ENCODE data around the gene S1PR4.

S1PR4 gene

DNA sequence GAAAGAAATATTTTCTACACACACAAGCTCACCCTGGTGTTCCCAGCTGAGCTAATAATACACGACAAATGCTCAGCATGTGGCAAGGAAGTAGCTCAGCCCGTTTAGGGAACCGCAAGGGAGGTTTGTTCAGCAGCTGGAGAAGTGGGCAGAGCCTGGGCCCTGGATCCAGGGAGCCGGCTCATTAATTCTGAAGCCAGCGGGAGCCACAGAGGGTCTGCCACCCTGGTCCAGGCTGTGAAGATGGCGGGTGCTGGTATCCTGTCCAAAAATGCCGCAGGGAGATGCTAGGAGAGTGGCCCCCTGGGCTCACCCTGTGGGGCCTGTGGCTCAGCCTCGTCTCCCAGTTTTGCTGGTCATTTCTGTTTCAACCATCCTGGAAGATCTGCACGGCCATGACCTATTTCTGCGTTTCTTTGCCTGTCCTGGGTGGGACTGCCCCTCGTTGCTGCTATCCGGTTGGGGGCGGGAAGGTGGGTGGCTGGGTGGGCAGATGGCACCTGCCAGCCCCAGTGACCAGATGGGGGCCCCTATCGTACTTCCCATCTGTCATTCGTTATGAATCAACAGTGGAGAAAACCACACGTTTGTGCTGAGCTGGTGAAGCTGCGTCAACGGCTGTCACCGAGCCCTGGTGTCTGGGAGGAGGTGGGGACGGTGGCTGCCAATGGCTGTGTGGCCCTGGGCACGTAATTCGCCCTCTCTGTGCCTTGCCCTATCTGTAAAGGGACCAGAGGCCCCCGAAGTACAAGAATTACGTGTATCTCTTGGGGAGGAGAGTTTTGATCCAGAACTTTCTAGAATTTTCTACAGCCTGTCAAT is 45.4 kb upstream of the S1PR4 start:
- peak overlapping the region; percentile 30 for H3K4me2 ChIP-seq (ENCODE audit: low read length)
- H3K9me2 ChIP-seq (replicated peaks; ENCODE audit: control insufficient read depth, low read length), result no peaks in the 10 kb centered on the region
- peaks cover 13% of the 10 kb centered on the region for H3K4me1 ChIP-seq (ENCODE audit: control insufficient read depth, low read length)
- no peak overlapping the region for H3K27ac ChIP-seq (ENCODE audit: low read depth, low read length)
- H3K4me3 ChIP-seq (ENCODE audit: low read length), result no peak overlapping the region
- no peaks in the 10 kb centered on the region for H3K79me2 ChIP-seq (ENCODE audit: control insufficient read depth, low read length)
- H3K9me3 ChIP-seq (ENCODE audit: control insufficient read depth, insufficient read depth, low read length), result no peaks in the 10 kb centered on the region
- TF ChIP-seq CTCF (IDR thresholded peaks at IDR 0.05; ENCODE audit: low read depth, low read length, poor library complexity, severe bottlenecking) (no peak), EZH2phosphoT487 (IDR thresholded peaks at IDR 0.05; ENCODE audit: borderline replicate concordance, low read length) (no peak)
- peaks cover 22% of the 10 kb centered on the region for H3K27me3 ChIP-seq (ENCODE audit: control insufficient read depth, low read length)
- no peaks in the 10 kb centered on the region for H4K20me1 ChIP-seq (ENCODE audit: control insufficient read depth, insufficient read depth, low read depth, low read length)
- no peaks in the 10 kb centered on the region for H3F3A ChIP-seq (ENCODE audit: control insufficient read depth, insufficient read depth)
- no peaks in the 10 kb centered on the region for H3K36me3 ChIP-seq (ENCODE audit: control insufficient read depth, low read length)

DNA sequence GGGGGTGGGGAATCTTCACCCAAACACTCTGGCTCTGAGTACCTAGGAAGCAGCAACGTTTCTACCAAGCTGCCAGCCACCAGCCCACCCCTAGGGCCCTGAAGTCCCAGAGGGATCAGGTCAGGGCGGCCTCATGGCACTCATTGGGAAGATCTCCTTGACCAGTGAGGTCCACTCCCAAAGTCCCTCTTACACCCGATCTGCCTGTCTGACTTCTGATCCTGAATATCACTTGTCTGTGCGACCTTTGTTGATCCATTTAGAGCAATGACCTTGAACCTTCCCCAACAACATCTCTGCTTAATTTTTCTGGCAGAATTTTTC is 44.8 kb upstream of the S1PR4 start:
- Histone ChIP-seq H3K9me2 (replicated peaks; ENCODE audit: control insufficient read depth, low read length) (no peaks in the 10 kb centered on the region), H3K79me2 (ENCODE audit: control insufficient read depth, low read length) (no peaks in the 10 kb centered on the region), H3K4me2 (ENCODE audit: low read length) (peak overlapping the region; percentile 30; the same call in 1 of the 2 replicates)

GRCh38 chr19:3135961-3136683 is 42.4 kb upstream of the S1PR4 start, which contains the start of gene GNA15:
TSS of gene GNA15 (plus strand) at chr19:3136033. CDS start at chr19:3136451, 418 bp downstream.
- no peaks in the 10 kb centered on the region for H3K9me3 ChIP-seq (ENCODE audit: control insufficient read depth, insufficient read depth, low read length)
- H4K20me1 ChIP-seq (ENCODE audit: control insufficient read depth, insufficient read depth, low read depth, low read length), result no peaks in the 10 kb centered on the region
- peaks cover 13% of the 10 kb centered on the region for H3K4me1 ChIP-seq (ENCODE audit: control insufficient read depth, low read length)
- no peaks in the 10 kb centered on the region for H3K79me2 ChIP-seq (ENCODE audit: control insufficient read depth, low read length)
- H3K27me3 ChIP-seq (ENCODE audit: control insufficient read depth, low read length), result peaks cover 27% of the 10 kb centered on the region
- H3K4me2 ChIP-seq (ENCODE audit: low read length), result no peak within 1 kb of the TSS
- H3K36me3 ChIP-seq (ENCODE audit: control insufficient read depth, low read length), result no peaks in the 10 kb centered on the region
- no peaks in the 10 kb centered on the region for H3F3A ChIP-seq (ENCODE audit: control insufficient read depth, insufficient read depth)
- no peaks in the 10 kb centered on the region for H3K9me2 ChIP-seq (replicated peaks; ENCODE audit: control insufficient read depth, low read length)
- TF ChIP-seq CTCF (IDR thresholded peaks at IDR 0.05; ENCODE audit: low read depth, low read length, poor library complexity, severe bottlenecking), result no peak
- no peak for TF ChIP-seq EZH2phosphoT487 (IDR thresholded peaks at IDR 0.05; ENCODE audit: borderline replicate concordance, low read length)
- H3K4me3 ChIP-seq (ENCODE audit: low read length), result no peak within 1 kb of the TSS
- no peak within 1 kb of the TSS for H3K27ac ChIP-seq (ENCODE audit: low read depth, low read length)

More for the DNA sequence above, 44.8 kb upstream of the S1PR4 start:
- no peak overlapping the region for H3K4me3 ChIP-seq (ENCODE audit: low read length)
- H4K20me1 ChIP-seq (ENCODE audit: control insufficient read depth, insufficient read depth, low read depth, low read length), result no peaks in the 10 kb centered on the region
- no peak overlapping the region for H3K27ac ChIP-seq (ENCODE audit: low read depth, low read length)
- H3K9me3 ChIP-seq (ENCODE audit: control insufficient read depth, insufficient read depth, low read length), result no peaks in the 10 kb centered on the region
- H3K27me3 ChIP-seq (ENCODE audit: control insufficient read depth, low read length), result peaks cover 22% of the 10 kb centered on the region
- H3F3A ChIP-seq (ENCODE audit: control insufficient read depth, insufficient read depth), result no peaks in the 10 kb centered on the region
- TF ChIP-seq CTCF (IDR thresholded peaks at IDR 0.05; ENCODE audit: low read depth, low read length, poor library complexity, severe bottlenecking) (no peak), EZH2phosphoT487 (IDR thresholded peaks at IDR 0.05; ENCODE audit: borderline replicate concordance, low read length) (no peak)
- H3K36me3 ChIP-seq (ENCODE audit: control insufficient read depth, low read length), result no peaks in the 10 kb centered on the region
- H3K4me1 ChIP-seq (ENCODE audit: control insufficient read depth, low read length), result peaks cover 13% of the 10 kb centered on the region

All from DOHH2 (cell line).